Measurements from ENCODE around the gene EFNB1. TPM values are rescaled to one million over a fixed set of nuclear protein-coding genes. Genes with fewer than 3 reads are reported as not detected.

The EFNB1 gene
- total RNA-seq, 1 experiment from 2014 or later, result 16.4 TPM

DNA sequence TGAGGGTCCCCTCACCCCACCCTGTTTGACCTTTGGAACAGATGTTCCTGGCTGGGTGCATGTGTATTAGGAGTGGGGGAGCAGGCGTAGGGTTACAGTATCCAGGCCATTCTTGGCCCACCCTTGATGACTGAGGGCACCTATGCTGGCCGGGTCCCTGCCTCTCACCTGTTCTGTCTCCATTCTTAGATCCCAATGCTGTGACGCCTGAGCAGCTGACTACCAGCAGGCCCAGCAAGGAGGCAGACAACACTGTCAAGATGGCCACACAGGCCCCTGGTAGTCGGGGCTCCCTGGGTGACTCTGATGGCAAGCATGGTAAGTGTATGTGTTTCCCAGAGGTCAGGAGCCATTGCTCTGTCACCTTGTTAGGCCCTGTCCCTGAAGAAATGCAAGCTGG lies 10.9 kb downstream of the EFNB1 start:
- H3K9me3 Mint-ChIP-seq, result no peaks in the 10 kb centered on the region

GRCh38 chrX:68840256-68840655 lies 11.4 kb downstream of the EFNB1 start:
- Mint-ChIP-seq H3K27me3 (ENCODE audit: low read depth) (peaks cover 23% of the 10 kb centered on the region), H3K9me3 (no peaks in the 10 kb centered on the region), H3K27ac (no peak overlapping the region), H3K4me1 (peaks cover 14% of the 10 kb centered on the region), H3K4me3 (no peak overlapping the region), H3K36me3 (peaks cover 3% of the 10 kb centered on the region)
- CTCF ChIA-PET, result no interaction called here
- POLR2A ChIA-PET, result no interaction called here
- DNase-seq (ENCODE audit: low spot score), result no peak
- ATAC-seq, result no peak
- TF ChIP-seq, protein P1, sequence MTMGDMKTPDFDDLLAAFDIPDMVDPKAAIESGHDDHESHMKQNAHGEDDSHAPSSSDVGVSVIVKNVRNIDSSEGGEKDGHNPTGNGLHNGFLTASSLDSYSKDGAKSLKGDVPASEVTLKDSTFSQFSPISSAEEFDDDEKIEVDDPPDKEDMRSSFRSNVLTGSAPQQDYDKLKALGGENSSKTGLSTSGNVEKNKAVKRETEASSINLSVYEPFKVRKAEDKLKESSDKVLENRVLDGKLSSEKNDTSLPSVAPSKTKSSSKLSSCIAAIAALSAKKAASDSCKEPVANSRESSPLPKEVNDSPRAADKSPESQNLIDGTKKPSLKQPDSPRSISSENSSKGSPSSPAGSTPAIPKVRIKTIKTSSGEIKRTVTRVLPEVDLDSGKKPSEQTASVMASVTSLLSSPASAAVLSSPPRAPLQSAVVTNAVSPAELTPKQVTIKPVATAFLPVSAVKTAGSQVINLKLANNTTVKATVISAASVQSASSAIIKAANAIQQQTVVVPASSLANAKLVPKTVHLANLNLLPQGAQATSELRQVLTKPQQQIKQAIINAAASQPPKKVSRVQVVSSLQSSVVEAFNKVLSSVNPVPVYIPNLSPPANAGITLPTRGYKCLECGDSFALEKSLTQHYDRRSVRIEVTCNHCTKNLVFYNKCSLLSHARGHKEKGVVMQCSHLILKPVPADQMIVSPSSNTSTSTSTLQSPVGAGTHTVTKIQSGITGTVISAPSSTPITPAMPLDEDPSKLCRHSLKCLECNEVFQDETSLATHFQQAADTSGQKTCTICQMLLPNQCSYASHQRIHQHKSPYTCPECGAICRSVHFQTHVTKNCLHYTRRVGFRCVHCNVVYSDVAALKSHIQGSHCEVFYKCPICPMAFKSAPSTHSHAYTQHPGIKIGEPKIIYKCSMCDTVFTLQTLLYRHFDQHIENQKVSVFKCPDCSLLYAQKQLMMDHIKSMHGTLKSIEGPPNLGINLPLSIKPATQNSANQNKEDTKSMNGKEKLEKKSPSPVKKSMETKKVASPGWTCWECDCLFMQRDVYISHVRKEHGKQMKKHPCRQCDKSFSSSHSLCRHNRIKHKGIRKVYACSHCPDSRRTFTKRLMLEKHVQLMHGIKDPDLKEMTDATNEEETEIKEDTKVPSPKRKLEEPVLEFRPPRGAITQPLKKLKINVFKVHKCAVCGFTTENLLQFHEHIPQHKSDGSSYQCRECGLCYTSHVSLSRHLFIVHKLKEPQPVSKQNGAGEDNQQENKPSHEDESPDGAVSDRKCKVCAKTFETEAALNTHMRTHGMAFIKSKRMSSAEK (CRISPR knock-in tag; IDR thresholded peaks at IDR 0.05; ENCODE audit: borderline replicate concordance), result no peak
- TF ChIP-seq, protein P2, sequence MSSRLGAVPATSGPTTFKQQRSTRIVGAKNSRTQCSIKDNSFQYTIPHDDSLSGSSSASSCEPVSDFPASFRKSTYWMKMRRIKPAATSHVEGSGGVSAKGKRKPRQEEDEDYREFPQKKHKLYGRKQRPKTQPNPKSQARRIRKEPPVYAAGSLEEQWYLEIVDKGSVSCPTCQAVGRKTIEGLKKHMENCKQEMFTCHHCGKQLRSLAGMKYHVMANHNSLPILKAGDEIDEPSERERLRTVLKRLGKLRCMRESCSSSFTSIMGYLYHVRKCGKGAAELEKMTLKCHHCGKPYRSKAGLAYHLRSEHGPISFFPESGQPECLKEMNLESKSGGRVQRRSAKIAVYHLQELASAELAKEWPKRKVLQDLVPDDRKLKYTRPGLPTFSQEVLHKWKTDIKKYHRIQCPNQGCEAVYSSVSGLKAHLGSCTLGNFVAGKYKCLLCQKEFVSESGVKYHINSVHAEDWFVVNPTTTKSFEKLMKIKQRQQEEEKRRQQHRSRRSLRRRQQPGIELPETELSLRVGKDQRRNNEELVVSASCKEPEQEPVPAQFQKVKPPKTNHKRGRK (CRISPR knock-in tag; IDR thresholded peaks at IDR 0.05; ENCODE audit: borderline replicate concordance), result no peak
- TF ChIP-seq NFE2L1 (CRISPR knock-in tag; IDR thresholded peaks at IDR 0.05), result no peak
- TF ChIP-seq ZNF671 (CRISPR knock-in tag; IDR thresholded peaks at IDR 0.05), result no peak
- TF ChIP-seq, protein P3, sequence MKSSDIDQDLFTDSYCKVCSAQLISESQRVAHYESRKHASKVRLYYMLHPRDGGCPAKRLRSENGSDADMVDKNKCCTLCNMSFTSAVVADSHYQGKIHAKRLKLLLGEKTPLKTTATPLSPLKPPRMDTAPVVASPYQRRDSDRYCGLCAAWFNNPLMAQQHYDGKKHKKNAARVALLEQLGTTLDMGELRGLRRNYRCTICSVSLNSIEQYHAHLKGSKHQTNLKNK (CRISPR knock-in tag; IDR thresholded peaks at IDR 0.05), result no peak
- TF ChIP-seq NFYB (CRISPR knock-in tag; conservative IDR thresholded peaks at IDR 0.05; ENCODE audit: low read depth), result no peak
- TF ChIP-seq HMGXB4 (CRISPR knock-in tag; IDR thresholded peaks at IDR 0.05), result no peak
- TF ChIP-seq NFATC4 (CRISPR knock-in tag; IDR thresholded peaks at IDR 0.05), result no peak

More for the DNA sequence above, 10.9 kb downstream of the EFNB1 start:
- ChIA-PET POLR2A (no interaction called here), CTCF (no interaction called here)
- ATAC-seq (no peak), DNase-seq (ENCODE audit: low spot score) (no peak)
- Mint-ChIP-seq H3K27me3 (ENCODE audit: low read depth) (peaks cover 28% of the 10 kb centered on the region), H3K4me3 (no peak overlapping the region), H3K27ac (no peak overlapping the region), H3K36me3 (peaks cover 3% of the 10 kb centered on the region), H3K4me1 (peaks cover 13% of the 10 kb centered on the region)
- TF ChIP-seq TP53 (CRISPR knock-in tag; IDR thresholded peaks at IDR 0.05), result no peak
- no peak for TF ChIP-seq IRF2 (CRISPR knock-in tag; IDR thresholded peaks at IDR 0.05; ENCODE audit: borderline replicate concordance, low read depth)
- TF ChIP-seq, protein P4, sequence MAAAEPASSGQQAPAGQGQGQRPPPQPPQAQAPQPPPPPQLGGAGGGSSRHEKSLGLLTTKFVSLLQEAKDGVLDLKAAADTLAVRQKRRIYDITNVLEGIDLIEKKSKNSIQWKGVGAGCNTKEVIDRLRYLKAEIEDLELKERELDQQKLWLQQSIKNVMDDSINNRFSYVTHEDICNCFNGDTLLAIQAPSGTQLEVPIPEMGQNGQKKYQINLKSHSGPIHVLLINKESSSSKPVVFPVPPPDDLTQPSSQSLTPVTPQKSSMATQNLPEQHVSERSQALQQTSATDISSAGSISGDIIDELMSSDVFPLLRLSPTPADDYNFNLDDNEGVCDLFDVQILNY (CRISPR knock-in tag; IDR thresholded peaks at IDR 0.05), result no peak
- no peak for TF ChIP-seq HMGA2 (CRISPR knock-in tag; IDR thresholded peaks at IDR 0.05)
- no peak for TF ChIP-seq ZNF671 (CRISPR knock-in tag; IDR thresholded peaks at IDR 0.05)
- TF ChIP-seq ZNF416 (CRISPR knock-in tag; IDR thresholded peaks at IDR 0.05), result no peak
- TF ChIP-seq, protein P5, sequence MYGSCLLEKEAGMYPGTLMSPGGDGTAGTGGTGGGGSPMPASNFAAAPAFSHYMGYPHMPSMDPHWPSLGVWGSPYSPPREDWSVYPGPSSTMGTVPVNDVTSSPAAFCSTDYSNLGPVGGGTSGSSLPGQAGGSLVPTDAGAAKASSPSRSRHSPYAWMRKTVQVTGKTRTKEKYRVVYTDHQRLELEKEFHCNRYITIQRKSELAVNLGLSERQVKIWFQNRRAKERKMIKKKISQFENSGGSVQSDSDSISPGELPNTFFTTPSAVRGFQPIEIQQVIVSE (CRISPR knock-in tag; IDR thresholded peaks at IDR 0.05; ENCODE audit: borderline replicate concordance), result no peak
- TF ChIP-seq, protein P6, sequence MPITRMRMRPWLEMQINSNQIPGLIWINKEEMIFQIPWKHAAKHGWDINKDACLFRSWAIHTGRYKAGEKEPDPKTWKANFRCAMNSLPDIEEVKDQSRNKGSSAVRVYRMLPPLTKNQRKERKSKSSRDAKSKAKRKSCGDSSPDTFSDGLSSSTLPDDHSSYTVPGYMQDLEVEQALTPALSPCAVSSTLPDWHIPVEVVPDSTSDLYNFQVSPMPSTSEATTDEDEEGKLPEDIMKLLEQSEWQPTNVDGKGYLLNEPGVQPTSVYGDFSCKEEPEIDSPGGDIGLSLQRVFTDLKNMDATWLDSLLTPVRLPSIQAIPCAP (CRISPR knock-in tag; IDR thresholded peaks at IDR 0.05), result no peak
- no peak for TF ChIP-seq STAT6 (CRISPR knock-in tag; conservative IDR thresholded peaks at IDR 0.05; ENCODE audit: low read depth)
- TF ChIP-seq, protein P3 (CRISPR knock-in tag; IDR thresholded peaks at IDR 0.05), result no peak
- TF ChIP-seq, protein P7, sequence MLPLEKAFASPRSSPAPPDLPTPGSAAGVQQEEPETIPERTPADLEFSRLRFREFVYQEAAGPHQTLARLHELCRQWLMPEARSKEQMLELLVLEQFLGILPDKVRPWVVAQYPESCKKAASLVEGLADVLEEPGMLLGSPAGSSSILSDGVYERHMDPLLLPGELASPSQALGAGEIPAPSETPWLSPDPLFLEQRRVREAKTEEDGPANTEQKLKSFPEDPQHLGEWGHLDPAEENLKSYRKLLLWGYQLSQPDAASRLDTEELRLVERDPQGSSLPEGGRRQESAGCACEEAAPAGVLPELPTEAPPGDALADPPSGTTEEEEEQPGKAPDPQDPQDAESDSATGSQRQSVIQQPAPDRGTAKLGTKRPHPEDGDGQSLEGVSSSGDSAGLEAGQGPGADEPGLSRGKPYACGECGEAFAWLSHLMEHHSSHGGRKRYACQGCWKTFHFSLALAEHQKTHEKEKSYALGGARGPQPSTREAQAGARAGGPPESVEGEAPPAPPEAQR (CRISPR knock-in tag; IDR thresholded peaks at IDR 0.05), result no peak
- TF ChIP-seq MYBL2 (CRISPR knock-in tag; IDR thresholded peaks at IDR 0.05), result no peak

All from WTC11 (cell line).